WTC11 (cell line): ENCODE measurements around the gene SFI1. TPM values are rescaled to one million over a fixed set of nuclear protein-coding genes. Genes with fewer than 3 reads are reported as not detected.
A peak's percentile ranks its signal among the peaks of the same experiment; 100 is the strongest.

ENCODE experiments used
- ATAC-seq: fragments of 200-7000 bp; cut with Tn5 transposase; 2 replicates; pipeline ENCODE4 v1.10.0; 2021; ENCODE audit warnings: mild to moderate bottlenecking, moderate library complexity
- CTCF ChIA-PET: fragments of 300-600 bp; sonication (Branson Sonifier 250); formaldehyde crosslinking; loops from one replicate; lab custom pipeline; 2021; ENCODE audit warnings: antibody characterized with exemption; lab: Charles Lee
- POLR2A ChIA-PET: fragments of 350-600 bp; sonication (Branson Sonifier 250); formaldehyde crosslinking; loops from one replicate; lab custom pipeline; 2021; ENCODE audit warnings: antibody characterized with exemption; lab: Charles Lee
- DNase-seq: peaks from one replicate; pipeline ENCODE4 v3.0.0; 2021; ENCODE audit warnings: low spot score
- H3K27ac Mint-ChIP-seq: 2 replicates; pipeline ENCODE4 v1.8.0; 2021; ENCODE audit warnings: mixed read lengths
- H3K27me3 Mint-ChIP-seq: 2 replicates; pipeline ENCODE4 v1.8.0; 2021; ENCODE audit warnings: low read depth, mild to moderate bottlenecking, moderate library complexity, mixed read lengths
- H3K36me3 Mint-ChIP-seq: 2 replicates; pipeline ENCODE4 v1.8.0; 2021; ENCODE audit warnings: mixed read lengths
- H3K4me1 Mint-ChIP-seq: 2 replicates; pipeline ENCODE4 v1.8.0; 2022; ENCODE audit warnings: mixed read lengths
- H3K4me3 Mint-ChIP-seq: 2 replicates; pipeline ENCODE4 v1.8.0; 2021; ENCODE audit warnings: mild to moderate bottlenecking, moderate library complexity, mixed read lengths
- H3K9me3 Mint-ChIP-seq: 2 replicates; pipeline ENCODE4 v1.8.0; 2021; ENCODE audit warnings: mixed read lengths
- AR ChIP-seq: fragments of 250-450 bp; sonication (Bioruptor Pico); IDR thresholded peaks from 2 replicates; pipeline ENCODE4 v1.9.0; 2021; ENCODE audit warnings: mild to moderate bottlenecking
- ARID4B ChIP-seq: sonication (generic); formaldehyde crosslinking; IDR thresholded peaks from 2 replicates; pipeline ENCODE4 v1.8.0; 2023; ENCODE audit warnings: missing genetic modification reagents, mild to moderate bottlenecking, borderline replicate concordance
- ATF2 ChIP-seq: sonication (generic); formaldehyde crosslinking; IDR thresholded peaks from 2 replicates; pipeline ENCODE4 v1.8.1; 2022; ENCODE audit warnings: low read depth, missing genetic modification reagents, borderline replicate concordance
- CREM ChIP-seq: sonication (generic); formaldehyde crosslinking; IDR thresholded peaks from 2 replicates; pipeline ENCODE4 v1.8.1; 2022; ENCODE audit warnings: mild to moderate bottlenecking, missing genetic modification reagents, moderate library complexity
- FOXP4 ChIP-seq: sonication (generic); formaldehyde crosslinking; IDR thresholded peaks from 2 replicates; pipeline ENCODE4 v1.8.0; 2022; ENCODE audit warnings: mild to moderate bottlenecking, missing genetic modification reagents
- GTF2I ChIP-seq: fragments of 250-450 bp; sonication (Bioruptor Pico); conservative IDR thresholded peaks from 2 replicates; pipeline ENCODE4 v1.4.0; 2021; ENCODE audit warnings: mild to moderate bottlenecking
- HMGA2 ChIP-seq: fragments of 250-450 bp; sonication (Bioruptor Pico); IDR thresholded peaks from 2 replicates; pipeline ENCODE4 v1.4.0; 2021; ENCODE audit warnings: mild to moderate bottlenecking, moderate library complexity
- MAX ChIP-seq: sonication (generic); formaldehyde crosslinking; IDR thresholded peaks from 2 replicates; pipeline ENCODE4 v1.8.0; 2022; ENCODE audit warnings: mild to moderate bottlenecking, missing genetic modification reagents
- MLX ChIP-seq: sonication (generic); formaldehyde crosslinking; IDR thresholded peaks from 2 replicates; pipeline ENCODE4 v1.8.1; 2023; ENCODE audit warnings: mild to moderate bottlenecking, missing genetic modification reagents, moderate library complexity
- NFE2L1 ChIP-seq: sonication (generic); formaldehyde crosslinking; IDR thresholded peaks from 2 replicates; pipeline ENCODE4 v1.8.1; 2023; ENCODE audit warnings: missing genetic modification reagents
- NR1H2 ChIP-seq: sonication (generic); formaldehyde crosslinking; IDR thresholded peaks from 2 replicates; pipeline ENCODE4 v1.9.0; 2021; ENCODE audit warnings: mild to moderate bottlenecking, moderate library complexity, missing genetic modification reagents
- NR2C2 ChIP-seq: sonication (generic); formaldehyde crosslinking; IDR thresholded peaks from 2 replicates; pipeline ENCODE4 v1.8.0; 2022; ENCODE audit warnings: mild to moderate bottlenecking, missing genetic modification reagents
- NR3C1 ChIP-seq: sonication (generic); formaldehyde crosslinking; conservative IDR thresholded peaks from 2 replicates; pipeline ENCODE4 v1.8.1; 2023; ENCODE audit warnings: low read depth, mild to moderate bottlenecking, missing genetic modification reagents
- OVOL2 ChIP-seq: fragments of 250-450 bp; sonication (Bioruptor Pico); IDR thresholded peaks from 2 replicates; pipeline ENCODE4 v1.9.0; 2021; ENCODE audit warnings: mild to moderate bottlenecking, borderline replicate concordance
- PRRX2 ChIP-seq: fragments of 250-450 bp; sonication (Bioruptor Pico); IDR thresholded peaks from 2 replicates; pipeline ENCODE4 v1.8.0; 2021; ENCODE audit warnings: mild to moderate bottlenecking
- STAT6 ChIP-seq: sonication (generic); formaldehyde crosslinking; conservative IDR thresholded peaks from 2 replicates; pipeline ENCODE4 v1.8.1; 2023; ENCODE audit warnings: mild to moderate bottlenecking, low read depth, missing genetic modification reagents, moderate library complexity
- TEAD4 ChIP-seq: sonication (generic); formaldehyde crosslinking; IDR thresholded peaks from 2 replicates; pipeline ENCODE4 v1.8.0; 2022; ENCODE audit warnings: mild to moderate bottlenecking, missing genetic modification reagents
- TP53 ChIP-seq: sonication (generic); formaldehyde crosslinking; IDR thresholded peaks from 2 replicates; pipeline ENCODE4 v1.8.1; 2023; ENCODE audit warnings: mild to moderate bottlenecking, missing genetic modification reagents
- ZNF281 ChIP-seq: sonication (generic); formaldehyde crosslinking; IDR thresholded peaks from 2 replicates; pipeline ENCODE4 v1.8.0; 2023; ENCODE audit warnings: mild to moderate bottlenecking, missing genetic modification reagents
- total RNA-seq: library from RNA; stranded (reverse); gene quantifications from 3 replicates; pipeline ENCODE4 v1.2.3, GENCODE V29; 2021

SFI1 gene
- total RNA-seq, 1 experiment from 2014 or later, result 43.6 TPM

GRCh38 chr22:31622980-31623379 is 126.6 kb downstream of the SFI1 start:
- Mint-ChIP-seq H3K36me3 (peaks cover 21% of the 10 kb centered on the region), H3K27ac (peak overlapping the region; percentile 57; the same call in 1 of the 2 replicates), H3K4me1 (peaks cover 28% of the 10 kb centered on the region), H3K27me3 (no peaks in the 10 kb centered on the region), H3K4me3 (no peak overlapping the region), H3K9me3 (no peaks in the 10 kb centered on the region)
- CTCF ChIA-PET, result no interaction called here
- POLR2A ChIA-PET, result no interaction called here
- no peak for TF ChIP-seq FOXP4 (CRISPR knock-in tag)
- TF ChIP-seq NR2C2 (CRISPR knock-in tag), result no peak
- no peak for TF ChIP-seq NR3C1
- no peak for TF ChIP-seq STAT6 (CRISPR knock-in tag)
- no peak for TF ChIP-seq PRRX2
- no peak for TF ChIP-seq ATF2 (CRISPR knock-in tag)
- TF ChIP-seq NFE2L1, result no peak
- TF ChIP-seq ZNF281 (CRISPR knock-in tag), result no peak
- TF ChIP-seq GTF2I (CRISPR knock-in tag), result no peak
- TF ChIP-seq CREM (CRISPR knock-in tag), result no peak
- TF ChIP-seq AR, result no peak
- TF ChIP-seq NR1H2 (CRISPR knock-in tag), result no peak
- no peak for TF ChIP-seq MLX (CRISPR knock-in tag)
- no peak for TF ChIP-seq HMGA2
- no peak for TF ChIP-seq MAX (CRISPR knock-in tag)
- no peak for TF ChIP-seq TEAD4 (CRISPR knock-in tag)
- TF ChIP-seq ARID4B (CRISPR knock-in tag), result no peak
- TF ChIP-seq OVOL2 (CRISPR knock-in tag), result no peak
- no peak for TF ChIP-seq TP53 (CRISPR knock-in tag)
- ATAC-seq (no peak), DNase-seq (no peak)
